Right ventricle myocardium superior (tissue), 1 donor: ENCODE results near the gene TMEM63B. TPM values are rescaled to one million over a fixed set of nuclear protein-coding genes. Genes with fewer than 3 reads are reported as not detected.
A peak's percentile ranks its signal among the peaks of the same experiment; 100 is the strongest.
"Not testable (repeated sequence)": the region's sequence is repeated elsewhere in the genome, so short reads cannot be mapped to it uniquely, and the experiment has no call there.

ENCODE experiments used
- ATAC-seq: fragments of 200-7000 bp; cut with Tn5 transposase; one replicate; pipeline ENCODE4 v1.9.1; 2020; ENCODE audit warnings: mild to moderate bottlenecking; ENCODE audit not compliant: poor library complexity
- DNase-seq: peaks from one replicate; pipeline ENCODE4 v3.0.0-alpha.2; 2020
- intact Hi-C: fragments of 100-400 bp; cut with DNase I; formaldehyde crosslinking; loops from one replicate; pipeline ENCODE4 v1.11.2; 2022
- long read RNA-seq: library from polyadenylated mRNA; unstranded; transcript quantifications from one replicate; pipeline ENCODE4 v2.0.0, GENCODE V29; 2021
- total RNA-seq: library from RNA; stranded (reverse); fragmentation: NEBNext Ultra II Directional; extraction: Animal tissue kit (Norgen Biotek cat#: 25700); gene quantifications from one replicate; pipeline ENCODE4 v1.2.1, GENCODE V29; 2021
- donor health status: DM: no; HTN: yes; CAD: no; lungs with severe emphysema.

Gene TMEM63B
- total RNA-seq = 46.3 TPM
- long read RNA-seq, partial matches to known transcripts = 28 of 78 reads
- long read RNA-seq, other reads (novel, unspliced or antisense) = 43 of 78 reads

GRCh38 chr6:44127186-44128019 lies at the start of gene TMEM63B, which contains the start of gene MRPL14:
TSS of gene TMEM63B (plus strand) at chr6:44127554. CDS start at chr6:44134585, 7,031 bp downstream.
TSS of gene MRPL14 (minus strand) at chr6:44127452. CDS start at chr6:44116611, 10,841 bp downstream.
- DNase-seq = peak; percentile 93
- peak; percentile 97 for ATAC-seq
- intact Hi-C loops = no loop called here

- intact Hi-C loops = loop anchor here (5.0 to 10.0 kb wide), 5 partner anchors 71 to 411 kb away; no protein-coding TSS in a partner anchor
- ATAC-seq (no peak), DNase-seq (no peak)
Measured at GRCh38 chr6:44078219-44078826, 49.0 kb upstream of the TMEM63B start.

DNA sequence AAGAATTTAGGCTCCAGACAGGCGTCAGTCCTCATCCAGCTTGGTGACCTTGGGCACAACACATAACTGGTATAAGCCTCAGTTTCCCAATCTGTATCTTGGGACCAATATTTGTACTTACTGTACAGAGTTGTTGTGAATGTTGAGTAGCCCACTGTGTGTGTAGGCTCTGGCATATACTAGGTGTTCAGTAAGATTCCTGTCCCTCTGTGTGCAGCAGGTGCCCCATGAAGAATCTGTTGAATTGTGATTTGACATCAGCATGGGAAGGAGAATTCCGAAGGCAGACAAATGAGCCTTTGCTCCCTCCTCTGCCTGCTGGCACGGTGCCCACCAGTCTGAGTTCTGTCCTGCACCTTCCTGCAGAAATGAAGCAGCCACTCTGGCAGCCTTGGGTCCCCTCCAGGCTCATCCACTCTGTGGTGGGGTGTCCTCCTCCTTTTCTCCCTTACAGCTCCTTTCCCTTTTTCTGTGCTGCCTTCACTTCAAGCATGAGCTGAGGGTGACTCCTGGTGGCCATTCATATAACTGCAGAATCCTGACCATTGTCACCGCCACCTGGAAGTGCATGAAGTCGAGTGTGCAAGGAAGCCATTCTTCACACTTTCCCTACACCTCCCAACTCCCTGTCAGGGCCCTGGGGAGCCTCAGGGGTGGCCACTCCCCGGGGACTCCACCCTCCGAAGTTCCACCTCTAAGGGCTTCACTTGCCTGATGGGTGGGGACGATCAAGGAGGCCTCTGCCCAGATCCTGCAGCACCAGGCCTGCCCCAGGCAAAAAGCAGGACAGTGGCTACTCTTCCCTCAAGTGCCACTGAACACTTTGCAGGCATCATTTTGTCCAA lies 48.3 kb upstream of the TMEM63B start:
- ATAC-seq (peak; percentile 53), DNase-seq (peak; percentile 65)
- intact Hi-C loops = loop anchor here (5.0 to 10.0 kb wide), 5 partner anchors 72 to 412 kb away; no protein-coding TSS in a partner anchor

DNA sequence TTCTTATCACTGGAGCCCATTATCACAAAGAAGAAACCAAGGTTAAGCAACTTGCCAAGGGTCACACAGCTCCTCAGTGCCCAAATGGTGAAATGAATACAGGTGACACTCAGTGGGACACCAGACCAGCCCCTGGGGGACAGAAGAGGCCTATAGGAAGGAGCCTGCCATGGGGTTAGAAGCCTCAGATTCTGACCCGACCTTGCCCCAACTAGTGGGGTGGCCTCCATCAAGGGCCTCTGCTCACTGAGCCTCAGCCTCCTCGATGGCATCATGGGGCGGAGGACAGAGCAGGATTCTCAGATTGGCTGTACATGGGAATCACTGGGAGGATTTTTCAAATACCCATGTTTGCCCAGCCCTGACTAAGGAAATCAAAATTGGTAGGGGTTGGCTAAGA lies 47.7 kb upstream of the TMEM63B start:
- no peak for ATAC-seq
- intact Hi-C loops = loop anchor here (5.0 to 10.0 kb wide), 5 partner anchors 72 to 412 kb away; no protein-coding TSS in a partner anchor
- DNase-seq = no peak

DNA sequence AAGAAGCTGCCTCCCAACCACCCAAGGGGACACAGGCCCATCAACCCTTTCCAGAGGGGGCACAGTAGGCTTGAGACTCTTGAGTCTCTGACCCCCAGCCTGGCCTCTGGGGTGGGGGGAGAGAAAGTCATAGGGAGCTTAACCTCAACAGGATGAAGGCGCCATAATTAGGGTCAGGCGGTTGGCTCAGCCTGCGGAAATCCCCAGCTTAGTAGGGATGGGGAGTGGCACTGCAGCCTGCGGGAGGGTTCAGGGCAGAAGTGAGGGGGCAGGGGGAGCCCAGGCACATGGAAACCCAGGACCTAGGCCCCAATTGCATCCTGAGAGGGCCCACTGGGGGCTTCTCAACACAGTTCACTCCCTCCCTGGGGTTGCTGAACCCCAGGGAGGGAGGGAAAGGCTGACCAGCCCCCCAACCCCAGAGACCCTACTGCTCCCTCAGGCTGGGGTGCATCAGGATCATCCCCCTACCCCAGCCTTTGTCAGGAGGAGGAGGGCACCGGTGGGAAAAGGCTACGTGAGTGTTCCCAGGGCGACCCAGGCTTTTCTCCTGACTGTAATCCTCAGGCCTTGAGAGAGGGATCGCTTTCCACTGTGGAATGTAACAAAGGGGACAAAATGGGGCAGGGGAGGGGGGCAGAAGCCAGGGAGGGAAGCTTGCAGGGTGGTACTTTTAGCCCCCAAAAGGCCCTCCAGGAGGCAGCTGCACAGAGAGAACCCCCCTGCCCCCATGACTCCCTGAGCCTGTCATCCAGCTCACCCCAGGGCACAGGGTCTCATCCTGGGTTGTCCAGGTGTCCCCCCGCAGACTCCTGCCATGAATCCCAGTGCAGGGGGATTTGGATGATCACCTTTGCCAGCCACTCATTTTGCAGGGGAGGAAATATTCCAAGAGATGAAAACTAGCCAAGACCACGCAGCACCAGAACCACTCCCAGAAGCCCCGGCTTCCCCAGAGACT lies 46.5 kb upstream of the TMEM63B start:
- no peak for ATAC-seq
- DNase-seq = no peak
- intact Hi-C loops = no loop called here

DNA sequence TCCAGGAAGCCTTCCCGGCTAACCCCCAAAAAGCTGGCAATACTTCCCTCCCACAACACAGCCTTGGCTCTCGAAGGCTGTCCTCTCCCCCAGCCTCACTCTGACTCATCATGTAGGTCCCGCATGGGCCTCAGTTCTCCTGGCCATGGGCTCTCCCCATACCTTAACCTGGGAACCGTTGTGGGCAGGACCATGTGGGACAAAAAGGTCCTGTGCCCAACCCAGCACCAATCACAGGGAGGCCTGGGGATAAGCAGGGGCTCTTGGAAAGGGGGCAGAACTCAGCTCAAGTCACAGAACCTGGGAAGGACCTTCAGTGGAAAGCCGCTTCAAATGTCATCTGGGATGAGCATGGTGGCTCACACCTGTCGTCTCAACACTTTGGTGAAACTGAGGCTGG lies 45.6 kb upstream of the TMEM63B start:
- intact Hi-C loops = no loop called here
- ATAC-seq (no peak), DNase-seq (no peak)

GRCh38 chr6:44082872-44083321 lies 44.5 kb upstream of the TMEM63B start:
- no peak for DNase-seq
- intact Hi-C loops = no loop called here
- ATAC-seq = peak; percentile 47

- ATAC-seq = peak; percentile 17
- DNase-seq = no peak
- intact Hi-C loops = no loop called here
Measured at GRCh38 chr6:44084231-44085014, 42.9 kb upstream of the TMEM63B start.

DNA sequence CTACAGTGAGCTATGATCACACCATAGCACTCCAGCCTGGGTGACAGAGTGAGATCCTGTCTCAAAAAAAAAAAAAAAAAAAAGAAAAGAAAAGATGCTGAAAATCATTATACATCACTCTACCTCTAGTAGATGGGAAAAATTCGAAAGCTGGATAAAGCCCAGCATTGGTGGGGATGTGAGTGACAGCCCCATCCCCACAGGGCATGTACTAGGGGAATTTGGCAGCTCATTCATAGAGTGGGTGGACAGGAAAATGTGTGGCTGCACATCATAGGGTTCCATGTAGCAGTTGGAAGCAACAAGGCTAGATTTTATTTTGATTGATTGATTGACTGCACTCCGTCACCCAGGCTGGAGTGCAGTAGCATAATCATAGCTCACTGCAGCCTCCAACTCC lies 42.1 kb upstream of the TMEM63B start:
- intact Hi-C loops = no loop called here

GRCh38 chr6:44086931-44087574 lies 40.3 kb upstream of the TMEM63B start:
- intact Hi-C loops = no loop called here
- DNase-seq (peak; percentile 76), ATAC-seq (peak; percentile 68)

More for the DNA sequence above, 42.1 kb upstream of the TMEM63B start:
- DNase-seq = no peak
- ATAC-seq = no peak

- intact Hi-C loops = no loop called here
Measured at GRCh38 chr6:44087623-44088022, 39.7 kb upstream of the TMEM63B start.

GRCh38 chr6:44088827-44089590 lies 38.3 kb upstream of the TMEM63B start:
- no peak for ATAC-seq
- intact Hi-C loops = no loop called here
- DNase-seq = no peak

More at GRCh38 chr6:44087623-44088022, 39.7 kb upstream of the TMEM63B start:
- DNase-seq (no peak), ATAC-seq (no peak)

GRCh38 chr6:44090465-44090864 lies 36.9 kb upstream of the TMEM63B start:
- ATAC-seq (no peak), DNase-seq (no peak)
- intact Hi-C loops = no loop called here

- intact Hi-C loops, DNase-seq, ATAC-seq: not testable (repeated sequence)
Measured at GRCh38 chr6:44091356-44091755, 36.0 kb upstream of the TMEM63B start.

DNA sequence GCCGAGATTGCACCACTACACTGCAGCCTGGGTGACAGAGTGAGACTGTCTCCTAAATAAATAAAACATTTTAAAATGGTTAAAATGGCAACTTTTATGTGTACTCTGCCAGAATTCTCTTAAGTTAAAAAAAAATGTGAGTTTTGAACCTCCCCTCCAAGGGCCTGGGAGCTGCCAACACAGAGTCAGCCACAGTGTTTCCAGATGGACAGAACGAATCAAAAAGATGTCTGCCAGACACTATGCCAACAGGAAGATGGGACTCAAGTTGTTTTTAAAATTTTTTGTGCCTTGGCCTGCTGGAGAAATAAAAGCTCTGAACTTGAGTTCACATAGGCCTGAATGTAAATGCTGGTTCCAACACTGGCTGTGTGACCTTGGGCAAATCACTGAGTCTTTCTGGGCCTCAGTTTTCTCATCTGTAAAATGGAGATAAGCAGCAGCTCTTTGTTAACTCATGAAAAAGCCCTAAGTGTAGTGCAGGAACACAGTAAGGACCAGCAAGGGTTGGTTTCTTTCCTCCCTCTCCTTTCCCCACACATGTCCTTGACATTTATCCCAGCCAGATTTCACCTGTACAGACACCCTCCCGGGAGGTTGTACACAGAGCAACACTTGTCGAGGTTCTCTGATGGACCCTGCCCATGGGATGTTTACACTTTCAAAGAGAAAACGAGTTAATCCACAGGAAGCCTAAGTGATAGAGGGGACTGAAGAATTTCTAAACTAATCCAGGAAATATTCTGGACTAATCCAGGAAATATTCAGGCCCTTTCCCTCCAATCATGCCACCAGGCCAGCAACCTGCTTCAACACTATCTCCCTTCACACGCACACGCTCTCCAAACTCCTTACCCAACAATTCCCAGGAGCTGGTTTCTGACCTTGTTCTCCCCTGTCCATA lies 35.1 kb upstream of the TMEM63B start:
- no peak for DNase-seq
- intact Hi-C loops = no loop called here
- ATAC-seq = no peak
